HS-5 (cell line): ENCODE results near the gene TIMM21.

Source experiments
- DNase-seq: peaks from one replicate; pipeline ENCODE4 v3.0.0-alpha.2; 2012; ENCODE audit warnings: low read depth

The TIMM21 gene

GRCh38 chr18:74148543-74149070, 284 bp downstream of the TIMM21 start:
- DNase-seq = no peak

DNA sequence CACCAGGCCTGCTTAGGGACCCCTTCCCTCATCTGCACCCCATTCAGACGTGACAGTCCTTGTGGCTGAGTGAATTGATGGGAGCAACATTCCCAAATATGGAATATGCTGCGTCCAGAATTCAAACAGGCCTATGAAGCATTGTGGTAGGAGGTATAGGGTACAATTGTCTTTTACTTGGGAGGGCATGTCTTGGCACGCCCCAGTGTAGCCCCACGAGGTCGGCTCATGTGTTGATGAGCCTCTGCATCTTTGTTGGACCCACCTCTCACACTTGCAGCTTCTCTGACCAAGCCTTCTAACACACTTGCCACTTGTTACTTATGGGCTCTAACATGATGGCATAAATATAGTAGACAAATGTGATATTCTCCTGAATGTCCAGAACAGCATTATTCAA, 1.6 kb downstream of the TIMM21 start:
- DNase-seq = no peak

DNA sequence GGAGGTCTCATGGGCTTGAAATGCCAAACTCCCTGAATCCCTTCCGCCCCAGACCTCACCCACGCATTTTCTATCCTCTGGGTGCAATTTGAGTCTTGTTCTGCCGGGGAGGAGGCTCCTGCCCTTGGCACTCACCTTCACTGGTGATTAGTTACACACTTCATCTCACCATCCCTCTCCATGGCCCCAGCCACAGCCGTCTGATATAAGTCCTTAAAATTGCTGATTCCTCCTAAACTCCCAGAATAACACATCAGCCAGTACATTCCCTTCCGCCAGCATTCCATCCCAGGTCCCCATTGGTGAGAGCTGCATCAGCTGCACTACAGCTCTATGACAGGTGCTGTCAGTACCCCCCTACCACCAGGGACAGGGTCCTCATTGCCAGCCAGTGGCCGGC, 3.9 kb downstream of the TIMM21 start:
- DNase-seq = no peak

DNA sequence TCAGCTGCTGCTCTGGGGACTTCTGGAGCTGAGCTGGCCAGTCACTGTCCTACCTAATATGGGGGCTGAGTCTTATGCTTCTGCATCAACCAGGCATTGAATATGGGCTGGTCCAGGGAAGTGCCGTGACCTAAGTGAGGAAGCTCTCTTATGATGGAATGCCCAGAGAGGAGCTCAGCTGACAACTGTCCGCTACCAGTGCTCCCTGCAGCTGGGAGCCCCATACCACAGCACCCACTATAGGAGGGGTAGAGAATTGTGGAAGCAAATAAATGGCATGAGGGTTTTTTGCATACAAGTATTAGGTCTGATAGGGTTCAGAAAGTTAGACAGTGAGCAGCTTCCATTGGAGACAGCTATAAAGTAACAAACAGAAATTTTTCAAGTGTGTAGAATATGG, 4.5 kb downstream of the TIMM21 start:
- DNase-seq = no peak

DNA sequence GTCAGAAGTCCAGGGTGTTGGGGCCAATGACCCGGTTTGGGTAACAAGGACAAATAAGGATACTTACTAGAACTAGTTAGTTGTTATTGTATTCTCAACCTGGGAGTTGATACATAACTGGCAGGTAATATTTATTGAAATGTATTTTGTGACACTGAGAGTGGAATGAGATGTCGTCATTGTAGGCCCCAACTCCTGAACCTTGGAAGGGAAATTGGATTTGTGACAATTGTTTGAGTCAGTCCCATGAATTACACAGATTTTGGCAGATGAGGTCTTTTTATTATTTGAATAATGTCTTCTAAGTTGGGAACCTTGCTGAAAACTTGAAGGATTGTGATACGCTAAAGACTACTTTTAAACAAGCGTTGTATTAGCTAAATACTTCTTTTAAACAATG, 5.1 kb downstream of the TIMM21 start:
- no peak for DNase-seq

- DNase-seq = no peak
Observed at GRCh38 chr18:74153793-74154192, 5.5 kb downstream of the TIMM21 start.

DNA sequence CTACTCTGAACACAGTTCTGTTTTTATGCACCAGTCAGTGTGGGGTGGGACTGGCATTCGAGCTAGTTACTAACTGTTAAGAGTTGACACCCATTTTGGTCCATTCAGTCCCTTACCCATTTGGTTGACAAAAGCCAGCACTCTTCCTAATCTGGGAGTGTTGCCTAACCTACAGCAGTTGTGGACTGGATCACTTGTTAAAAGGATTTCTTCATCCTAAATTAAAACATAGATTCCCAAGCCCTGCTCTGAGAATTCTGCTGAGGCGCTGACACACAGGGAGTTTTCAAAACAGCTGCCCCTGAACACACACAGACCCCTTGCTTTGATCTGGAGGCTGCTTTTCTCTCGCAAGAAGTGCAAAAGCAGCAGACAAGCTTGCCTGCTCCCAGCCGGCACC, 6.4 kb downstream of the TIMM21 start:
- no peak for DNase-seq

GRCh38 chr18:74155276-74155675, 7.0 kb downstream of the TIMM21 start:
- no peak for DNase-seq

GRCh38 chr18:74163019-74163660, 14.8 kb downstream of the TIMM21 start:
- no peak for DNase-seq

- DNase-seq = no peak
Observed at GRCh38 chr18:74166386-74166785, 18.1 kb downstream of the TIMM21 start.

- no peak for DNase-seq
Observed at GRCh38 chr18:74171910-74172606, 23.7 kb downstream of the TIMM21 start.

DNA sequence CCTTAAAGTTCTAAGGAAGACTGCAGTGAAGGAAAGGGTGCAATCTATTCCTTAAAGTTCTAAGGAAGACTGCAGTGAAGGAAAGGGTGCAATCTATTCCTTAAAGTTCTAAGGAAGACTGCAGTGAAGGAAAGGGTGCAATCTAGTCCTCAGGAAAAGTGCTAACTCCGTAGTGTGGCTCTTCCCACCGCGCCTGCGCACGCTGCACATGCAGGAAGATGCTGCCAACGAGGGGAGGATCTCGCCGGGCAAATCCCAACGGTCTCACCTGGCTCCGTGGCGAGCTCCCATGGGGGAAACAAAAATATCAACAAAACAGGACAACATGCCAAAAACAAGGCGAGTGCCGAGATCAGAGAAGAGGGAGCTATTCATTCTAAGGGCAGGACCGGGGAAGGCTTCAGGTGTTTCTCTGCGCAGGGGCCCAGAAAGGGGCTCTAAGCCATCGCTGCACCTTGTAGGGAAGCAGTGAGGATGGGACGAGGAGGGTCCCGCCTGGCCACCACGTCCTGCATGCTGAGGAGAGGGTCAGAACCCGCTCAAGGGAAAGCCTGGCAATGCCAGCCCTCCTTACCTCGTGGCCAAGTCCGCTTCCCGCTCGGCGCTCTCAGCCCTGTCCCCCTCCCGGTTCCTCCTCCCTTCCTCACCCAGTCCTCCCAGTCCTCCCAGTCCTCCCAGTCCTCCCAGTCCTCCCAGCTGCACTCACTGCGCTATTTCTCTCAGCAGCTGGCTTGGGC, 24.5 kb downstream of the TIMM21 start:
- DNase-seq = no peak

DNA sequence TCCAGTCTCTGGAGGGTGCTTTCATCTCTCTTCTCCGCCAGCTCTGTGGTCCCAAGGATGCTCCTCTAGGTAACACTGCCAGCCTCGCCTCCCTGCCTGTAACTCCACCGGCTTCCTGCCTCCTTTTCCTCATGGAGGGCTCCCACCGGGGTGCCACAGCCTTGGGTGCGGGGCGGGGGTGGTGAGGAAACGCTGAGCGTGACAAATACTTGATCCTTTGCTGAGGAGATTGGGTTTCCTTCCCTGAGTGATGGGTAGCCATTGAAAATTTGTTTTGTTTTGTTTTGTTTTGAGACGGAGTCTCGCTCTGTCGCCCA, 25.1 kb downstream of the TIMM21 start:
- no peak for DNase-seq

GRCh38 chr18:74175658-74176057, 27.3 kb downstream of the TIMM21 start:
- no peak for DNase-seq

- no peak for DNase-seq
Observed at GRCh38 chr18:74178884-74179283, 30.6 kb downstream of the TIMM21 start.

DNA sequence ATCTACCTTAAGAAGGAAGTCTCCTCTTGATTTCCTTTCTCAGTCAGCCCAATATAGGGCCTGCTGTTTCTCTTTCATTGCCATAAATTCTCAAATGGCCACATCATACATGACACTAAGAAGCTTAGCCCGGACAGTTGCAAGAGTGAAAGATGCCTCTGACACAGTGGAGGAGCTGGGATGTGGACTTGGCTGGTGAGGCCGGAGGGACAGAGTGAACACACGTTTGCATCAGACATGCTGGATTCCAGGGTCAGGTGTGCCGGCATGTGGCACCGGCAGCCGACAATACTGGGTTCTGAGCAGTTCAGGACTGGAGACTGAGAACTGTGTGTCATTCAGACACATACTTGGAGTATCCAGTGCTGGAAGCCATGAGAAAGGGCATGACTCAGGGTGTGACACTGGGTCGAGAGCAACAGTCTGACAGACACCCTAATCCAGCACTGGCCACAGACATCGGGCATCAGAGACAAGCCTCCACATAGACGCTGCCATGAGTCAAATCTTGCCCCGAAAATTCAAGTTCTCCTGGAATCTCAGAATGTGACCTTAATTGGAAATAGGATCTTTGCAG, 31.4 kb downstream of the TIMM21 start:
- DNase-seq = no peak

DNA sequence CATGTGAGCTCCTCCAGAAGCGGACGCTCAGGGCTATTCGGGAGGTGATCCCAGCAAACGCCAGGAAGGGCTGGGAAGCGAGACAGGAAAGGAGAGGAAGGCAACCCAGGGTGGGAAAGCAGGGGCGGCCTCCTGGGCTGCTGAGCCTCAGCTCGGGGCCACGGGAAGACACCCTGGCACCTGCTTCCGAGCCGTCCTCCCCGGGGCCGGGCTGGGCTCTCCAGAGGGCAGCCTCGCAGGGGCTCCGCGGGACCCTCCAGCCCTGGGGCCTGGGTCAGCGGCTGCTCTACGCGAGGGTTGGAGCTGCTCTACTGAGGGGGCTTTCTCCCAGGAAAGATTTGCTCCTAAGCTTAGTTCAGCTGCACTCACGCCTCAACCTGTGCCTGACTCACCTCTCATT, 34.0 kb downstream of the TIMM21 start:
- no peak for DNase-seq

DNA sequence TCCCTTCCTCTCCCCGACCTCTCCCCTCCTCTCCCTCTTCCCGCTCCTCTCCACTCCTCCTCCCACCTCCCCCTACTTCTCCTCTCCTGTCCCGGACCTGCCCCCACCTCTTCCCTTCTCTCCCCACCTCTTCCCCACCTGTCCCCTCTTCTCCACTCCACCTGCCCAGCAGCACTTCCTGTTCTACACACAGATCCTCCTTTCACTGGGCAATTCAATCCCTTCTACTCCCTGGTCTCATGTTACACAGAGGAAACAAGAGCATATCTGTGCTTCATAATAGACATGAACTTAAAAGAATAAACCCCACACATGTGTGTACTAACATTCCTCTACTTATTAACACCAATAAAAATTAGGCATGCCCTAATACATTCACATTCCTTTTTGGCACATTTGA, 34.8 kb downstream of the TIMM21 start:
- no peak for DNase-seq

DNA sequence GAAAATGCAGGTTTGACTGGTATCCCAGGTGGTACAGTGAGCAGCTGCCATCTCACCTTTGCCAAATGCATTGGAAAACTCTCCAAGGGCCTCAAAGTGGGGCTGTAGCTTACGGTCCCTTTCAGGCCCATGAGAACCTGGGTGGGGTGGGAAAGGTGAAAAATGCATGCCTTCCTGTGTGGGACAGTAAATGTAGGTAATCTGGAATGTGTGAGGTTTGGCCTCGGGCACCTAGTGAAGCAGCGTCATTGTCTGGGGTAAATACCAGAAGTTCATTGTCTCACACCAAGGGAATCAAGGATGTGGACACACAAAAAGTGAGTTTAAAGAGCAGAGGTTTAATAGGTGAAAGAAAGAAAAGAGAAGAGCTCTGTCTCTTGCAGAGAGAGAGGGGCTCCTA, 36.6 kb downstream of the TIMM21 start:
- no peak for DNase-seq

DNA sequence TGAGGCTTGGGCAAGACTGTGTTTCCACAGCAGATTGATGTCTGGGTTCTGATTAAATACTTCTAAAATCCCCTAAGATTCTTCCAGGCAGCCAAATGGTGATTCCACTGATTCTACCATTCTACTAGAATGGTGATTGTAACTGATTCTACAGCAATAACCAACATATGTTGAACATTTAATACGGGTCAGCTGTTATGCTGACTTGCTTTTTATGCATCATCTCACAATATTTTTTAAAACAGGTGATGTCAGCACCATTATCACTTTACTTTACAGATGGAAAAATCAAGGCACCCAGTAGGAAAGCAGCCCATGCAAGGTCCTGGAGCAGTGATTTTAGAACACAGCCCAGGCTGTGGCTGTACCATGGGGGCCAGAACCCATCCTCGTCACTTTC, 37.5 kb downstream of the TIMM21 start:
- DNase-seq = no peak

GRCh38 chr18:74186661-74187060, 38.3 kb downstream of the TIMM21 start:
- no peak for DNase-seq

- DNase-seq = no peak
Observed at GRCh38 chr18:74190086-74190485, 41.8 kb downstream of the TIMM21 start.

DNA sequence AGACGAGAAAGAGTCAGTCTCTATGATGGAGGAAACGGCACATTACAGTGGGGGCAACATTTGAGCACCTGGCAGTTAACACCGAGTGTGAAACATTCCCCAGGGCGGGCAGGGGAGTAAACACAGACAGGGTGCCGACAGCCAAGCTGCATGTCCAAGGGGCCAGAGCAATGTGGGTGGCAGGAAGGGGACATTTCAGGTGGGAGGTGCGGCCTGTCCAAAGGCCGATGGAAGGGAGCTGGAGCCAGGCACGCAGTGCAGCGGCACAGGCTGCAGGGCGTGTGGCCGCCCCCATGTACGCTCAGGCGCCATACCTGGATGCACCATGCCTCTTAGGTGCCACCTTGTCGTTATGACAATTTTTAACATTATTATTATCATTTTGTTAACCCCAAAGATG, 43.3 kb downstream of the TIMM21 start:
- DNase-seq = no peak
